SK-N-SH treated with all-trans-retinoic acid at 6 μM for 48 hours (cell line): ENCODE results near the gene HMGA1.

Experiments used
- ARNTL ChIP-seq: fragments of 450-650 bp; formaldehyde crosslinking; IDR thresholded peaks from 2 replicates; pipeline ENCODE4 v1.5.0; 2020; ENCODE audit warnings: low read depth, mild to moderate bottlenecking, moderate library complexity, borderline replicate concordance
- ESRRG ChIP-seq: fragments of 250-450 bp; sonication (Bioruptor Pico); IDR thresholded peaks from 2 replicates; pipeline ENCODE4 v1.6.1; 2021; ENCODE audit warnings: mild to moderate bottlenecking
- GLIS3 ChIP-seq: fragments of 250-450 bp; sonication (Bioruptor Pico); IDR thresholded peaks from 2 replicates; pipeline ENCODE4 v1.5.0; 2020; ENCODE audit warnings: mild to moderate bottlenecking, moderate library complexity
- RARB ChIP-seq: fragments of 250-450 bp; sonication (Bioruptor Pico); IDR thresholded peaks from 2 replicates; pipeline ENCODE4 v1.8.0; 2021; ENCODE audit warnings: mild to moderate bottlenecking, moderate library complexity
- ZC3H10 ChIP-seq: fragments of 250-450 bp; sonication (Bioruptor Pico); IDR thresholded peaks from 2 replicates; pipeline ENCODE4 v1.5.1; 2021; ENCODE audit warnings: mild to moderate bottlenecking, moderate library complexity
- TF ChIP-seq, protein P1 (sequence below): fragments of 250-450 bp; sonication (Bioruptor Pico); IDR thresholded peaks from 2 replicates; pipeline ENCODE4 v1.5.1; 2021; ENCODE audit warnings: mild to moderate bottlenecking, moderate library complexity

DNA sequence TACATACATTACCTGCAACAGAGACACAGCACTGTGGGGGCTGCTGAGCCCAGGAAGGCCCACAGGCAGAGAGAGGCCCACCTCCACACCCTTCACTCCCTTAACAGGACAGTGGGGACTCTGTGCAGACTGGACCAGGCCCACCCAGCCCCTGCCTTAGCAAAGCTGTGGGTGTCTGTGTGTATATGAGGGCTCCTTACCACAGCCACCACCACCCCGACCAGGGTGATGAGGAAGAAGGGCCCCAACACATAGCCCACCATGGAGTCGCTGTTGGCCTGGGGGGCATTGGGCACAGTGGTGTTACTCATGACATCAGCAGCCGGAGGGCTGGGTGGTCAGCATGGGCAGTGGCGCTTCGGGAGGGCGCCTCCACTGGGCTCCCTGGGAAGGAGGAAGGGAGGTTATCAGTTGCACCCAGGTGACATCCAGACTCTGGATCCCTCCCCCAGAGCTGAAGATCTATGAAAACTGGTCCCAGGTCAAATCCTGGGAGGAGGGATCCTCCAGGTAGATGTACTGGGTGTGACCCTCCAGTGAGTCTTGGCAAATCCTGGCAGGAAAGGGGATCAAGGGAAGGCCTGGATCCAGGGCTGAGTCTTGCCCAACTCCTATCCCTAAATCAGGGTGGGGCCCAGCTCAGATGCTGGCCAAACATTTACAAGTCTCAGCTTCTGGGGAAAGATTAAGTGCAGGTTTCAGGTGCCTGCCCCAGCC is 11.0 kb downstream of the HMGA1 start:
- TF ChIP-seq ESRRG (CRISPR knock-in tag): no peak
- TF ChIP-seq, protein P1, sequence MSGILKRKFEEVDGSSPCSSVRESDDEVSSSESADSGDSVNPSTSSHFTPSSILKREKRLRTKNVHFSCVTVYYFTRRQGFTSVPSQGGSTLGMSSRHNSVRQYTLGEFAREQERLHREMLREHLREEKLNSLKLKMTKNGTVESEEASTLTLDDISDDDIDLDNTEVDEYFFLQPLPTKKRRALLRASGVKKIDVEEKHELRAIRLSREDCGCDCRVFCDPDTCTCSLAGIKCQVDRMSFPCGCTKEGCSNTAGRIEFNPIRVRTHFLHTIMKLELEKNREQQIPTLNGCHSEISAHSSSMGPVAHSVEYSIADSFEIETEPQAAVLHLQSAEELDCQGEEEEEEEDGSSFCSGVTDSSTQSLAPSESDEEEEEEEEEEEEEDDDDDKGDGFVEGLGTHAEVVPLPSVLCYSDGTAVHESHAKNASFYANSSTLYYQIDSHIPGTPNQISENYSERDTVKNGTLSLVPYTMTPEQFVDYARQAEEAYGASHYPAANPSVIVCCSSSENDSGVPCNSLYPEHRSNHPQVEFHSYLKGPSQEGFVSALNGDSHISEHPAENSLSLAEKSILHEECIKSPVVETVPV (CRISPR knock-in tag): no peak
- TF ChIP-seq RARB: no peak
- no peak for TF ChIP-seq ZC3H10
- no peak for TF ChIP-seq ARNTL
- no peak for TF ChIP-seq GLIS3
